Measurements from ENCODE around the gene ABCC8.

The ABCC8 gene

GRCh38 chr11:17352950-17353820 is 123.5 kb downstream of the ABCC8 start (continued):
- no peak for TF ChIP-seq ZNF48 (tag by site-specific recombination; IDR thresholded peaks at IDR 0.05)
- TF ChIP-seq ELK4 (IDR thresholded peaks at IDR 0.05; ENCODE audit: borderline replicate concordance, low read depth, low read length): no peak
- no peak for TF ChIP-seq ZNF362 (tag by site-specific recombination; IDR thresholded peaks at IDR 0.05)
- no peak for TF ChIP-seq ZFP41 (tag by site-specific recombination; IDR thresholded peaks at IDR 0.05; ENCODE audit: borderline replicate concordance)
- TF ChIP-seq ZSCAN16 (tag by site-specific recombination; IDR thresholded peaks at IDR 0.05): no peak
- no peak for TF ChIP-seq ZNF664 (tag by site-specific recombination; IDR thresholded peaks at IDR 0.05)
- TF ChIP-seq ZNF140 (tag by site-specific recombination; IDR thresholded peaks at IDR 0.05): no peak
- TF ChIP-seq IKZF3 (tag by site-specific recombination; IDR thresholded peaks at IDR 0.05): 0 out of 2 replicates have a peak, but pooled peaks have one; percentile 13
- no peak for TF ChIP-seq ZNF610 (tag by site-specific recombination; IDR thresholded peaks at IDR 0.05; ENCODE audit: borderline replicate concordance)
- no peak for TF ChIP-seq ZNF596 (tag by site-specific recombination; IDR thresholded peaks at IDR 0.05)
- no peak for TF ChIP-seq ZNF776 (tag by site-specific recombination; IDR thresholded peaks at IDR 0.05; ENCODE audit: borderline replicate concordance)
- 0 out of 2 replicates have a peak, but pooled peaks have one; percentile 44 for TF ChIP-seq ZNF660 (tag by site-specific recombination; IDR thresholded peaks at IDR 0.05)
- TF ChIP-seq, protein P1, sequence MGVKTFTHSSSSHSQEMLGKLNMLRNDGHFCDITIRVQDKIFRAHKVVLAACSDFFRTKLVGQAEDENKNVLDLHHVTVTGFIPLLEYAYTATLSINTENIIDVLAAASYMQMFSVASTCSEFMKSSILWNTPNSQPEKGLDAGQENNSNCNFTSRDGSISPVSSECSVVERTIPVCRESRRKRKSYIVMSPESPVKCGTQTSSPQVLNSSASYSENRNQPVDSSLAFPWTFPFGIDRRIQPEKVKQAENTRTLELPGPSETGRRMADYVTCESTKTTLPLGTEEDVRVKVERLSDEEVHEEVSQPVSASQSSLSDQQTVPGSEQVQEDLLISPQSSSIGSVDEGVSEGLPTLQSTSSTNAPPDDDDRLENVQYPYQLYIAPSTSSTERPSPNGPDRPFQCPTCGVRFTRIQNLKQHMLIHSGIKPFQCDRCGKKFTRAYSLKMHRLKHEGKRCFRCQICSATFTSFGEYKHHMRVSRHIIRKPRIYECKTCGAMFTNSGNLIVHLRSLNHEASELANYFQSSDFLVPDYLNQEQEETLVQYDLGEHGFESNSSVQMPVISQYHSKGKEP (tag by site-specific recombination; IDR thresholded peaks at IDR 0.05): no peak
- 0 out of 2 replicates have a peak, but pooled peaks have one; percentile 16 for TF ChIP-seq ZNF423 (tag by site-specific recombination; IDR thresholded peaks at IDR 0.05)
- TF ChIP-seq ZNF843 (tag by site-specific recombination; IDR thresholded peaks at IDR 0.05): no peak
- no peak for TF ChIP-seq ZNF211 (tag by site-specific recombination; IDR thresholded peaks at IDR 0.05; ENCODE audit: low read depth)
- TF ChIP-seq ZNF529 (tag by site-specific recombination; IDR thresholded peaks at IDR 0.05; ENCODE audit: insufficient replicate concordance): no peak
- TF ChIP-seq ZNF248 (tag by site-specific recombination; IDR thresholded peaks at IDR 0.05): no peak
- TF ChIP-seq, protein P2, sequence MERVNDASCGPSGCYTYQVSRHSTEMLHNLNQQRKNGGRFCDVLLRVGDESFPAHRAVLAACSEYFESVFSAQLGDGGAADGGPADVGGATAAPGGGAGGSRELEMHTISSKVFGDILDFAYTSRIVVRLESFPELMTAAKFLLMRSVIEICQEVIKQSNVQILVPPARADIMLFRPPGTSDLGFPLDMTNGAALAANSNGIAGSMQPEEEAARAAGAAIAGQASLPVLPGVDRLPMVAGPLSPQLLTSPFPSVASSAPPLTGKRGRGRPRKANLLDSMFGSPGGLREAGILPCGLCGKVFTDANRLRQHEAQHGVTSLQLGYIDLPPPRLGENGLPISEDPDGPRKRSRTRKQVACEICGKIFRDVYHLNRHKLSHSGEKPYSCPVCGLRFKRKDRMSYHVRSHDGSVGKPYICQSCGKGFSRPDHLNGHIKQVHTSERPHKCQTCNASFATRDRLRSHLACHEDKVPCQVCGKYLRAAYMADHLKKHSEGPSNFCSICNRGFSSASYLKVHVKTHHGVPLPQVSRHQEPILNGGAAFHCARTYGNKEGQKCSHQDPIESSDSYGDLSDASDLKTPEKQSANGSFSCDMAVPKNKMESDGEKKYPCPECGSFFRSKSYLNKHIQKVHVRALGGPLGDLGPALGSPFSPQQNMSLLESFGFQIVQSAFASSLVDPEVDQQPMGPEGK (tag by site-specific recombination; IDR thresholded peaks at IDR 0.05): peak; percentile 82
- peak; percentile 77 for TF ChIP-seq KLF16 (tag by site-specific recombination; IDR thresholded peaks at IDR 0.05)
- TF ChIP-seq ZNF274 (IDR thresholded peaks at IDR 0.05; ENCODE audit: low read length): no peak
- no peak for TF ChIP-seq ZNF274 (tag by site-specific recombination; IDR thresholded peaks at IDR 0.05; ENCODE audit: borderline replicate concordance)
- TF ChIP-seq ZNF114 (tag by site-specific recombination; IDR thresholded peaks at IDR 0.05): no peak
- no peak for TF ChIP-seq ZNF76 (tag by site-specific recombination; IDR thresholded peaks at IDR 0.05; ENCODE audit: borderline replicate concordance, low read depth)
- no peak for TF ChIP-seq ZSCAN18 (tag by site-specific recombination; IDR thresholded peaks at IDR 0.05)
- no peak for TF ChIP-seq KLF1 (tag by site-specific recombination; IDR thresholded peaks at IDR 0.05)
- peak; percentile 77 for TF ChIP-seq EGR2 (tag by site-specific recombination; IDR thresholded peaks at IDR 0.05; ENCODE audit: low read depth)
- TF ChIP-seq GLI2 (tag by site-specific recombination; IDR thresholded peaks at IDR 0.05; ENCODE audit: borderline replicate concordance, low read depth): no peak
- no peak for TF ChIP-seq ZNF416 (tag by site-specific recombination; IDR thresholded peaks at IDR 0.05)
- TF ChIP-seq BCL11A (tag by site-specific recombination; IDR thresholded peaks at IDR 0.05; ENCODE audit: low read depth): no peak
- no peak for TF ChIP-seq ZNF837 (tag by site-specific recombination; IDR thresholded peaks at IDR 0.05)
- no peak for TF ChIP-seq HOXC10 (CRISPR knock-in tag; IDR thresholded peaks at IDR 0.05)
- no peak for TF ChIP-seq ZBTB48 (tag by site-specific recombination; IDR thresholded peaks at IDR 0.05)
- TF ChIP-seq ZBTB20 (tag by site-specific recombination; IDR thresholded peaks at IDR 0.05): peak; percentile 84
